Activated T-helper 9 cell treated with anti-CD3 and anti-CD28 coated beads, Interleukin-2, amount 50 U/mL, for 16 hours (primary cell): Measurements from ENCODE around the gene NHEJ1.

Experiments
- DNase-seq: peaks from one replicate; pipeline ENCODE4 v3.0.0-alpha.2; 2020; ENCODE audit warnings: low read depth

The NHEJ1 gene

GRCh38 chr2:219087361-219087760, 73.3 kb downstream of the NHEJ1 start:
- no peak for DNase-seq

GRCh38 chr2:219086196-219086595, 74.4 kb downstream of the NHEJ1 start:
- no peak for DNase-seq

DNA sequence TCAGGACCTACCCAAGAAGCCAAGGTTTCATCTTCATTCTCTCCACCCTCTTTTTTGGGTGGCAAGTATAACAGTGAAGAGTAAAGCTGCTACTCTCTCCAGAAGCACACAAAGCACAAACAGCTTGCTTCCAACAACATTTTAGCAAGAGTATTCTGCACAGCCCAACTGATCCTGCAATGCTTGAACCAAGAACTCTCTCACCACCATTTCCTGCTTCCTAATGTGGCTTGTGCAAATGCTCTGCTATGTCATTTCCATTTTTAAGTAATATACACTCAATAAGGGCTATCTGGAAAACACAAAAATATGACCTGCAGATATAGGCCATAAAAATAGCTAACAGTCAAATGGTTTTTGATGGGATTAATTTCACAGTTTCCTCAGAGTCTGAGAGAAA, 75.8 kb downstream of the NHEJ1 start:
- no peak for DNase-seq

- no peak for DNase-seq
Observed at GRCh38 chr2:219082332-219082958, 78.2 kb downstream of the NHEJ1 start.

DNA sequence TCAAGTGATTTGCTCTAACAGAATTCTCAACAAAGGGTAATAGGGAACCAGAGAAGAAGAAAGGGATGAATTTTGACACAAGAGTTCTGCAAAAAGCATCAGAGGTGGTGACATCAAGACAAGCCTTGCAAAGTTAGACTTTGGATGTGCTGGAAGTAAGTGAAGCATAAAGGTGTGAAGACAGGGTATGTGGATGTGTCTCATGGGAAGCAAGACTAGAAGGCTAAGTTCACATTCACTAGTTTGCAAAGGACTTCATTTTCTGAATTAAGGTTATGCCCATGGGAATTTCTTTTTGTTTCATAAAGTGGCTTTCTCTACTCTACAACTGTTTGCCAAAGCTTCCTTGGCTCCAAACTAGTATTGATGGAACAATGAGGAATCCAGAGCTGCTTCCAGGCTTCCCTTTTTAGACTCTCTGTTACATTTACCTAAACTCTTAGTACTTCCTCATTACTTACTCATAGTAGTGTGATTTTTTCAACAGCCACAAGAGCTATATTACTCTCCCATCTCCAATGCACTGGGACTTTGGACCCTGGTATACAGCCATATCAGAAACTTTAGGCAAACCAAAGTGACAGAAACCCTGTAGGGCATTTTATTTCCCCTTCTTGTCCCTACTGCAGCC, 78.8 kb downstream of the NHEJ1 start:
- no peak for DNase-seq

GRCh38 chr2:219081096-219081495, 79.5 kb downstream of the NHEJ1 start:
- no peak for DNase-seq

DNA sequence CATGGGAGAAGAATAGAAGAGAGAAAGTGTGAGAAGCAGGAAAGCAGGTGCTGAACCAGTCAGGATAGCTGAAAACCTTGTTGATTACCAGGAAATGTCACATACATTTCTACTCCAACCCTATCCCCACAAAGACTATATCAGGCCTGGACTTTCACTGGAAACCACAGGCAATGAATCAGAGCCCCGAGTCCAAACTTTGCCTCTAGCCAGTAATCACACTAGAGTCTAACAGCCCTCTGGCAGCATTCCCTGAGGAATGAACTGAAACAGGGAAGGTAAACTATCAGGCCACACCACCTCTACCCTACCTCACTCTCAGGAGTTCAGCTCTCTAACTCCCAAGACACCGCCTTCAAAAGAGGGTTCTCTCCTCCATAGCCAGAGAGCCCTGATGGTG, 81.2 kb downstream of the NHEJ1 start:
- no peak for DNase-seq

GRCh38 chr2:219078951-219079350, 81.7 kb downstream of the NHEJ1 start:
- DNase-seq: no peak

GRCh38 chr2:219078126-219078525, 82.5 kb downstream of the NHEJ1 start:
- no peak for DNase-seq

DNA sequence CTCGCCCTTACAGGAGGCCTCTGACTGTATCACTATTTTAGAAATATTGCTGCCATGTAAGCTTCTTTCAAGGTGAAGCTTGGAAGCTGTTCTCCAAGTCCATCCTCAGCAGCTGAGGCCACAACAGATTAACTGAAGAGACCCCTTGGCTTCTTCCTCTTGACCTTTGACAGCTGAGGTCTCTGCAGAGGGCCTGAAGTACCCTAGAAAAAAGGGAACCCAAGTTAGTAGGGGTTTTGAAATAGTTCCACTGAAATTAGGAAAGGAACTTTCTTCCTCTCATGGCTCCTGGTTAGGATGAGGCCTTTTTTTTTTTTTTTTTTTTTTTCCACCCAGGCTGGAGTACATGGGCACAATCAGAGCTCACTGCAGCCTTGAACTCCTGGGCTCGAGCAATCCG, 84.4 kb downstream of the NHEJ1 start:
- DNase-seq: no peak

DNA sequence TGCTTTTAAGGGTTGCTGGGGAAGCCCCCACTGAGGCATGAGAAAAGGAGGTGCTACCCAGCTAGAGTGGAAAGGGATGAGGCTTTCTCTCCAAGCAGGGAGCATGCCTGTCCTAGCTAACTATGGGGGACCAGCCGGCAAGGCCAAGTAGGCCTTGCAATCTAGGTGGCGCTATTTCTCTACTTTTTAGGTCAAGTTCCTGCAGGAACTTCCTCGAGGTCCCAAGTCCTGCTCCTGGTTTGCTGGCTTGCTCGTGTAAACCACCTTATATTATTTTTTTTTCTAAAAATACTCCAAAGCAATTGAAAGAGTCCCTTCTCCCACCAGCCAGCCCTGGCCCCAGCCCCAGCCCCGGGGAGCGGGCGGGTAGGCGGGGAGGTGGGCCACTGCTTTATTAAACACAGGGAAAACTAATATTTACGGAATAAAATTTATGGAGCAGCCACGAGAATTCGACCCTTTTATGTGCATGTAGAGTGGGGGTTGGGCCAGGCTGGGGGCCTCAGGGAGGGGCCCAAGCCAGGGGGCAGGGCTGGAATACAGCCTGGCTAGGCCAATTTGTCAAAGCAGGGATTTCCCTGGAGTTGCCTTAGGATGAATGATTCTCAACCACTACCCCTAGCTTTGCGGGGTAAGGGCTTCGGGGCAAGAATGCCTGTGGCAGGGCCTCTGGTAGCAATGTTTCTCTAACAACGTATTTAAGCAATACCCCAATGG, 87.0 kb downstream of the NHEJ1 start:
- DNase-seq: no peak

GRCh38 chr2:219072741-219073250, 87.8 kb downstream of the NHEJ1 start:
- DNase-seq: no peak

GRCh38 chr2:219071131-219071816, 89.3 kb downstream of the NHEJ1 start:
- DNase-seq: no peak

DNA sequence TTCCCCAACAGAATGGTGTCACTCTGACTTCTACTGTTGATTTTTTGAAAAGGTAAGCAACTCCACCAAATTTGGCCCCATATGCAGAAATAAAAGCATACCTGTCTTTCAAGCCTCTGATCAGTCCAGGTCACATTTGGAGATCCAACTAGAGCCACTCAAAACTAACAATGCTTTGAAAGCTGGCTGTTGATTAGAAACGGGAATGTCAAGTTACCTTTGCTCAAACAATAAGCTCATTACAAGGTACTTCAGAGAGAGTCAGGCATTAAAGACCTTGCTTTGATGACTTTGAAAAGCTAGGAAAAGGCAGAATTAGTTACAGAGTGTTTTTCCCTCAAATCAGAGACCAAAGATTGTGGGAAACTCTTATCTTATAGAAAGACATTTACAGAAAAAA, 95.1 kb downstream of the NHEJ1 start:
- DNase-seq: no peak

- no peak for DNase-seq
Observed at GRCh38 chr2:219062081-219062480, 98.5 kb downstream of the NHEJ1 start.

DNA sequence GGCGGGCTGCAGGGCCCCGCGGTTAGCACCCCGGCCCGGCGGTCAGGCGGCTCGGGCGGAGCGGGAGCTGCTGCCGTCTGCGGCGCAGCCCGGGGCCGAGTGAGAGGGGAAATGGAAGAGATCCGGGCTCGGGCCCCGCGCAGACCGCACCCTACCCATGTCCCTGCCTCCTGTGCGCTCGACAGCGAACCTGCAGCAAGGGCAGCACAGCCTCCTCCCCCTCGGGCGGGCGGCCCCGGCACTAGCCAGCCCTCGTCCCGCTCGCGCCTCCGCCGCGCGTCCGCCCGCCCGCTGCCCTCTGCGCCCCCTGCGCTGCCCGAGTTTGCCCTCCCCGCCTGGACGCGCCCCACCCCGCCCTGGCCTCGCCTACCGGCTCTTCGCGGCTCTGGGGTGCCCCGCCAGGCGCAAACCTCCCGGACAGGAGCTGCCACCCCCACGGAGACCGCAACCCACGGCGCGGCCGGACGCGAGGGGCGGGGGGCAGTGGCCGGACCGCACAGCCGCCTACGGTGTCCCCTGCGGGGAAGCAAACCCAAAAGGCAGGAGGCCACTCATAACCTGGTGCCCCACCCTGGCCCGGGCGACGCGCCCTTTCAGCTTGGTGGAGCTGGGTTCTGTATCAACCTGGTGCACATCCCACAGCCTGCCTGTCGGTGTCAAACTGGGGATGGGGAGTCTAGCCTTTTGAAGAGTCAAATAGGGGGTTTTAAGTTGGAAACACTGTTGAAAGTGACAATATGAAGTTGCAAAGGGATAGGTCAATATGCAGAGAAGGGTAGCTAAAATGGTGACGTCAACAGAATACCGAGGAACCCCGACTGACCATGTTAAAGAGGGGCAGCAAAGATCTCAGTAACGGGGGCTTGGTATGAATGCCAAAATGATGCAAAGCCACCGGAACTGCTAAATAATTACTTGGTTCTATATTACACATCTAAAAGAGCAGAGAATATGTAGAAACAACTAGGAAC, 99.5 kb downstream of the NHEJ1 start, which contains the start of gene IHH:
IHH (minus strand) TSS at position 101 of the 971 bp plus-strand sequence. CDS start 454 bp downstream, outside the sequence.
- no peak for DNase-seq

GRCh38 chr2:219059725-219060682, 100.6 kb downstream of the NHEJ1 start:
- no peak for DNase-seq

DNA sequence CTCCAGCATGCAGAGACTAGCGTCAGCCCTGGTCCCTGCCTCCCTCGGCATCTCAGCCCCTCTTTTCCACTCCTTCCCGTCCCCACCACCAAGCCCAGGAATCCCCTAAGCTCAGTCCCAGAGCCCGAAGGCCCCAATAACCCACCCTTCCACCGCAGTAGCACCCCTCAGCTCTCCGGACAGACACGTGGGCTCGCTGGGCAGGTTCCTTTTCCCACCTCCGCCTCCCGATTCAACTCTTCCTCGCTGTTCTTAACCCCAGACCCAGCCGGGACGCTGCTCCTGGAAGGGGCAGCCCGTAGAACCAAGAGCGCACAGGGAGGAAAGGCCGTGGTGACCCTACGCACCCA, 101.3 kb downstream of the NHEJ1 start:
- no peak for DNase-seq

DNA sequence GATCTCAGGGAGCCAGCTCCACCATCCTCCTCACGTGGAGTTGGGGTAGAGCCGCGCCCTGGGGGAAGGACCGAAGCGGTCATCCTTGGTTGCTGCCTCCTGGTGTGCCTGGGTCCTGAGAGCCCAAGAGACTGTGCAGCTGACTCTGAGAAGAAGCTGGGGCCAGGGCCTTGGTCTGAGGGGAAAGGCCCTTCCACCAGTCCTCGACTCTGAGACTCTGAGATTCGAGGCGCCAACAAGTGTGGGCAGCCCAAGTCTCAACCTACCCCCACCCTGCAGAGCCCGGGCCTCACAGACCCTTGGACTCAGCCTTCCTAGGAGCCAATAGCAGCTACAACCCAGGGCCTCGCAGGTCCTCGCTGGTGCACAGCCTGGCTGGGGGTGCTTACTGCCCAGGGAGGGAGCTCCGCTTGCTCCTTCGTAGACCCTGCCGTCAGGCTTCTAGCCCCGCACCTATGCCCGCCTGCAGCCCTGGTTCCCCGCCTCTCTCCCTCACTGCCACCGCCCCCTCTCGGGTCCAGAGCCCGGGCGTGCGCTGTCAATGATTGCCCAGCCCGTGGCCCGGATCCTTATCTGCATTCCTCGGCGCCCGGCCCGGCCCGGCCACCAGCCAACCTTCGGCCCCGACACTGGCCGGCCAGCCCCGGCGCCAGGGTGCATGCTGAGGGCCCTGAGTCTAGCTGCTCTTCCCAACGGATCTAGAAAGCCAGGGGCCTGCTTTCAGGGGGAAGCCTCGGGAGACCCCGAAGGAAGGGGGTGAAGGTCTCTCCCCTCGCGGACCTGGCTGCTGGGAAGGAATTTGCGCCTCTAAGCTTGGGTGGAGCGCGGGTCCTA, 101.9 kb downstream of the NHEJ1 start:
- DNase-seq: no peak
